ENCODE results near the gene SEC63. TPM values are rescaled to one million over a fixed set of nuclear protein-coding genes. Genes with fewer than 3 reads are reported as not detected.

Gene SEC63
- polyA plus RNA-seq, 1 experiment: 17.6 TPM

DNA sequence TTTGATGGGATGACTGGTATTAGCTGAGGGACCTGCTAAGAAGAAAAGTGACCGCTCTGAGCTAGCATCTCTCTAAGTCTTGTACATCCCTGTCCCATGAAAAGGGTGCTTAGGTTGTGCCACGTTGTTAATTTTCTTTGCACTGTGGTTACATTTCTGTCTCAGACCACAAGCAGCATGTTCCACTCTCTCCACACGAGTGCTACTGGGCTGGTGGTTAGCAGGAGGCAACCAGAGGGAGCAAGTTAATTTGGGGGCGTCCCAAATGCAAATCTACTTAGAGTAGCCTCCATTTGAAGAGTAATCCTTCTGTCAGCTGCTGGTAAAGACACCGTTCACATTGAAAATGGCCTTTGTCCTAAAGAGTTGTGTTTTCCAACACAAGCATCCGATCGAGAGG lies 130.5 kb downstream of the SEC63 start:
- Histone ChIP-seq H3K36me3 (ENCODE audit: control insufficient read depth, insufficient read depth, low read length) (no peaks in the 10 kb centered on the region), H3K4me3 (ENCODE audit: low read depth, low read length) (no peak overlapping the region), H3K27me3 (ENCODE audit: control insufficient read depth, insufficient read depth, low read length) (0 out of 2 replicates have a peak, but pooled peaks cover 2% of the 10 kb centered on the region)
- no peak for DNase-seq (ENCODE audit: low read depth)
- CTCF ChIA-PET: interaction anchor here (2.2 kb wide), 1 partner anchor 21 kb away, joined by 9 read pairs; no protein-coding TSS in a partner anchor
- POLR2A ChIA-PET: no interaction called here
- TF ChIP-seq, protein P1, sequence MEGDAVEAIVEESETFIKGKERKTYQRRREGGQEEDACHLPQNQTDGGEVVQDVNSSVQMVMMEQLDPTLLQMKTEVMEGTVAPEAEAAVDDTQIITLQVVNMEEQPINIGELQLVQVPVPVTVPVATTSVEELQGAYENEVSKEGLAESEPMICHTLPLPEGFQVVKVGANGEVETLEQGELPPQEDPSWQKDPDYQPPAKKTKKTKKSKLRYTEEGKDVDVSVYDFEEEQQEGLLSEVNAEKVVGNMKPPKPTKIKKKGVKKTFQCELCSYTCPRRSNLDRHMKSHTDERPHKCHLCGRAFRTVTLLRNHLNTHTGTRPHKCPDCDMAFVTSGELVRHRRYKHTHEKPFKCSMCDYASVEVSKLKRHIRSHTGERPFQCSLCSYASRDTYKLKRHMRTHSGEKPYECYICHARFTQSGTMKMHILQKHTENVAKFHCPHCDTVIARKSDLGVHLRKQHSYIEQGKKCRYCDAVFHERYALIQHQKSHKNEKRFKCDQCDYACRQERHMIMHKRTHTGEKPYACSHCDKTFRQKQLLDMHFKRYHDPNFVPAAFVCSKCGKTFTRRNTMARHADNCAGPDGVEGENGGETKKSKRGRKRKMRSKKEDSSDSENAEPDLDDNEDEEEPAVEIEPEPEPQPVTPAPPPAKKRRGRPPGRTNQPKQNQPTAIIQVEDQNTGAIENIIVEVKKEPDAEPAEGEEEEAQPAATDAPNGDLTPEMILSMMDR (IDR thresholded peaks at IDR 0.05; ENCODE audit: insufficient read depth, low read depth, low read length): no peak

- DNase-seq (ENCODE audit: low read depth): no peak
- H3K36me3 ChIP-seq (ENCODE audit: control insufficient read depth, insufficient read depth, low read length): no peaks in the 10 kb centered on the region
- H3K27me3 ChIP-seq (ENCODE audit: control insufficient read depth, insufficient read depth, low read length): peaks cover 3% of the 10 kb centered on the region; the same call in 1 of the 2 replicates
- POLR2A ChIA-PET: no interaction called here
- TF ChIP-seq, protein P1 (IDR thresholded peaks at IDR 0.05; ENCODE audit: insufficient read depth, low read depth, low read length): no peak
- CTCF ChIA-PET: no interaction called here
- H3K4me3 ChIP-seq (ENCODE audit: low read depth, low read length): no peak overlapping the region
Measured at GRCh38 chr6:107823047-107823557, 134.9 kb downstream of the SEC63 start.

DNA sequence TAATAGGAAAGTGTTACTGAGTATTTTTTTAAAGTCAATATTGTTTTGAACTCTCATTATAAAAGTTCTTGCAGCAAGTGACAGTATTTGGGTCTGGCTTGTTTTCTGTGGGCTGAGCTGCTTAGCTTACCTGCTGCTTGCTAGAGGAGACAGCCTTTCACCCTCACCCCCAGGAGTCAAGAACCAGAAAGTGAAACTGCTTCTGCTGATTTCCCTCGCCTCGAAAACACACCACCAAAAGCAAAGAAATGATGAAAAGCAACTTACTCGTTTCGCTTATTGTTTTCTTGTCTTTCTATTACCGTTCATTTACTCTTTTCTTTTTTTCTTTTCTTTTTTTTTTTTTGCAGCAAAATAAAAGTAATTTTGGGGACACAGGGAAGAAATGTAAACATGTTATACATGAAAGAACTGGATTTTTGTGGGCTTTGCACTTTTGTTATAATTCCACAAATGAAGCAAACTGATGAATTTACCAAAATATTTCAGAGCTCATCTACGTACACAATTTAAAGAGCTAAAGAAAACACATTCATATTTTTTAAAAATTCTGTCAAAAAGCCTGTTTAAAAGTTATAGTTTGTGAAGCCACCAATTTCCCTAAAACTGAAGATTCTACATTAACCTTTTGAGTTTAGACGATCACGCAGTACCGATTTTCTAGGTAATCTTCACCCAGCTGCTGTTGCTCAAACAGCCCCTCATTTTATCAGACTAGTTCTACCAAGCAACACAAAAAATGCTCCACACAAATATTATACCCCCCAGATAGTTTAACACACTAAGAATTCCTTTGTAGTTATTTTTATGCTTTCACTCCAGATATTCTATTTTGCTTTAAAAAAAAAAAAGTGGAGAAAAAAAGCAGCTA lies 135.6 kb downstream of the SEC63 start:
- TF ChIP-seq, protein P1 (IDR thresholded peaks at IDR 0.05; ENCODE audit: insufficient read depth, low read depth, low read length): no peak
- no peak overlapping the region for H3K4me3 ChIP-seq (ENCODE audit: low read depth, low read length)
- CTCF ChIA-PET: interaction anchor here (1.0 kb wide), 1 partner anchor 26 kb away, joined by 3 read pairs; no protein-coding TSS in a partner anchor
- peaks cover 3% of the 10 kb centered on the region; the same call in 1 of the 2 replicates for H3K27me3 ChIP-seq (ENCODE audit: control insufficient read depth, insufficient read depth, low read length)
- DNase-seq (ENCODE audit: low read depth): no peak
- H3K36me3 ChIP-seq (ENCODE audit: control insufficient read depth, insufficient read depth, low read length): no peaks in the 10 kb centered on the region
- POLR2A ChIA-PET: no interaction called here

- Histone ChIP-seq H3K27me3 (ENCODE audit: control insufficient read depth, insufficient read depth, low read length) (peaks cover 3% of the 10 kb centered on the region; the same call in 1 of the 2 replicates), H3K4me3 (ENCODE audit: low read depth, low read length) (no peak overlapping the region), H3K36me3 (ENCODE audit: control insufficient read depth, insufficient read depth, low read length) (no peaks in the 10 kb centered on the region)
- ChIA-PET CTCF (interaction anchor here (1.0 kb wide), 1 partner anchor 27 kb away, joined by 3 read pairs; no protein-coding TSS in a partner anchor), POLR2A (no interaction called here)
- TF ChIP-seq, protein P1 (IDR thresholded peaks at IDR 0.05; ENCODE audit: insufficient read depth, low read depth, low read length): no peak
- no peak for DNase-seq (ENCODE audit: low read depth)
Measured at GRCh38 chr6:107821591-107821990, 136.4 kb downstream of the SEC63 start.
